T-helper 2 cell treated with Interferon-gamma antibody and Interleukin-4, amounts not matched to agents 5 μg/mL and 100 μg/mL, for 36 hours (primary cell): ENCODE data around the gene RABAC1.

Experiments used
- DNase-seq: peaks from one replicate; pipeline ENCODE4 v3.0.0; 2021; ENCODE audit warnings: low spot score
- H3K27ac Mint-ChIP-seq: one replicate; pipeline ENCODE4 v1.8.0; 2021; ENCODE audit warnings: mild to moderate bottlenecking, mixed read lengths
- H3K27me3 Mint-ChIP-seq: one replicate; pipeline ENCODE4 v1.8.0; 2021; ENCODE audit warnings: low read depth, mixed read lengths
- H3K36me3 Mint-ChIP-seq: one replicate; pipeline ENCODE4 v1.8.0; 2021; ENCODE audit warnings: low read depth, mixed read lengths
- H3K4me1 Mint-ChIP-seq: one replicate; pipeline ENCODE4 v1.8.0; 2021; ENCODE audit warnings: low read depth, mixed read lengths
- H3K4me3 Mint-ChIP-seq: one replicate; pipeline ENCODE4 v1.8.0; 2022; ENCODE audit warnings: mild to moderate bottlenecking, moderate library complexity, mixed read lengths
- H3K9me3 Mint-ChIP-seq: one replicate; pipeline ENCODE4 v1.8.0; 2021; ENCODE audit warnings: mixed read lengths

Gene RABAC1

GRCh38 chr19:41933693-41934426 lies 25.3 kb downstream of the RABAC1 start:
- no peak overlapping the region for H3K4me3 Mint-ChIP-seq
- peak overlapping the region; percentile 37 for H3K27ac Mint-ChIP-seq
- no peak for DNase-seq
- no peaks in the 10 kb centered on the region for H3K9me3 Mint-ChIP-seq
- peaks cover 4% of the 10 kb centered on the region for H3K36me3 Mint-ChIP-seq
- peaks cover 46% of the 10 kb centered on the region for H3K27me3 Mint-ChIP-seq
- H3K4me1 Mint-ChIP-seq, result peaks cover 41% of the 10 kb centered on the region

GRCh38 chr19:41932720-41933332 lies 26.3 kb downstream of the RABAC1 start:
- Mint-ChIP-seq H3K4me3 (no peak overlapping the region), H3K27ac (no peak overlapping the region), H3K4me1 (peaks cover 43% of the 10 kb centered on the region), H3K36me3 (peaks cover 4% of the 10 kb centered on the region), H3K9me3 (no peaks in the 10 kb centered on the region), H3K27me3 (peaks cover 46% of the 10 kb centered on the region)
- no peak for DNase-seq

GRCh38 chr19:41932259-41932719 lies 26.8 kb downstream of the RABAC1 start:
- peaks cover 41% of the 10 kb centered on the region for H3K4me1 Mint-ChIP-seq
- peaks cover 4% of the 10 kb centered on the region for H3K36me3 Mint-ChIP-seq
- no peak overlapping the region for H3K4me3 Mint-ChIP-seq
- no peaks in the 10 kb centered on the region for H3K9me3 Mint-ChIP-seq
- DNase-seq, result no peak
- no peak overlapping the region for H3K27ac Mint-ChIP-seq
- H3K27me3 Mint-ChIP-seq, result peaks cover 44% of the 10 kb centered on the region

- peaks cover 37% of the 10 kb centered on the region for H3K27me3 Mint-ChIP-seq
- peaks cover 34% of the 10 kb centered on the region for H3K4me1 Mint-ChIP-seq
- no peaks in the 10 kb centered on the region for H3K9me3 Mint-ChIP-seq
- H3K27ac Mint-ChIP-seq, result no peak overlapping the region
- H3K36me3 Mint-ChIP-seq, result peaks cover 4% of the 10 kb centered on the region
- DNase-seq, result no peak
- no peak overlapping the region for H3K4me3 Mint-ChIP-seq
These were observed 28.1 kb downstream of the RABAC1 start for GRCh38 chr19:41930926-41931592.

GRCh38 chr19:41930322-41930722 lies 28.8 kb downstream of the RABAC1 start:
- Mint-ChIP-seq H3K27ac (no peak overlapping the region), H3K4me3 (peak overlapping the region; percentile 48), H3K4me1 (peaks cover 32% of the 10 kb centered on the region), H3K9me3 (no peaks in the 10 kb centered on the region), H3K27me3 (peaks cover 35% of the 10 kb centered on the region), H3K36me3 (peaks cover 4% of the 10 kb centered on the region)
- DNase-seq, result no peak

DNA sequence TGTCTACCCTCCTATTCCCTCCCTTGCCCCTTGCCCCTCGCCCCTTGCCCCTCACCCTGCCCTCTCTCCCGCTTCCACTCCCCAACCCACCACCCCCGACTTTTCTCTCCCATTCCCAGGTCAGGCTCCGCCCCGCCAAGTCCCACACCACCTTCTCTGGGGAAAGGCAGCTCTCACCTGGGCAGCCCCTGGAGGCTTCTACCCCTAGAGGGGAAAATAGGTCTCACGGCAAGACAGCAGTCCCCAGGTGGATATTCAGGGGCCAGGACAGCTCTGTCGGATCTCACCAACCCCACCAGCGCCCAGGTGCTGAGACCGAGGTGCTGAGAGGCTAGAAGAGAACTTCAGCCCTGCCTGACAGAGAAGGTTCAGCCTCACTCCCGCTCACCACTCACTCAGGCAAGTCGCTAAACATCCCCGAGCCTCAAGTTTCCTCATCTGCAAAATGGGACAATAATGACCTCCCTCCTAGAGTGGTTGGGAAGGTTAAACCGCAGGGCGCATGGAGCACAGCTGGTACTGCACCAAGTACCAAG lies 29.5 kb downstream of the RABAC1 start:
- no peak for DNase-seq
- peak overlapping the region; percentile 41 for H3K27ac Mint-ChIP-seq
- peaks cover 29% of the 10 kb centered on the region for H3K27me3 Mint-ChIP-seq
- H3K4me1 Mint-ChIP-seq, result peaks cover 25% of the 10 kb centered on the region
- H3K36me3 Mint-ChIP-seq, result peaks cover 4% of the 10 kb centered on the region
- H3K4me3 Mint-ChIP-seq, result peak overlapping the region; percentile 77
- H3K9me3 Mint-ChIP-seq, result no peaks in the 10 kb centered on the region

DNA sequence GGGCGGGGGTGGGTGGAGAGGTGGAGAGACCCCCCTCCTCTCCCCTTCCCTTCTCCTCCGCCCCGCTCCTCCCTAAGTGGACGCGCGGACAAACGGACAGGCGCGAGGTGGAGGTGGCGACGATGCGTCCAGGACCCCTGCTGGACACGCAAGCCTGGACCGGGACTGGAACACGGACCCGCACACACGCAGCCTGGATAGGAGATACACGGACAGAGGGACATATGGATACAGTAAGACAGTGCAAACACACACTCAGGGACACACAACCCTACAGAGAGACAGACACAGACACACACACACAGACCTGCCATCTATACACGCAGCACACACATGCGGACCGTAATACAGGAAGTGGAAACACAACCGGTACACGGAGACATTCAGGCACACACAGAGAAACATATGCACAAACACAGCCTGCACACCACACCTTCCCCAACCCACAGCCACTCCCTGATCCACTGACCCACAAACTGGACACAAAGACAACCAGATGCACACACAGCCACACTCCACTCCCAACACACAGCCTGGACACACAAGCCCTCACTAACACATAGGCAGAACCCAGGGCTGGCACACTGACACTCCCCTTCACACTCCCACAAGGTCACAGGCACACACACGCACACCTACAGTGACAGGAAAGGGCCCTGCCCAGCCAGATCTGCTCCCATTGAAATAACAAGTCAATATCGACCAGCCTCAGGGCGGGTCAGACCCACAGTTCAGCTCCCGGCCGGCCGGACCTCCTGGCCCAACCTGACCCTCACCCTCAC lies 30.2 kb downstream of the RABAC1 start:
- DNase-seq, result no peak

DNA sequence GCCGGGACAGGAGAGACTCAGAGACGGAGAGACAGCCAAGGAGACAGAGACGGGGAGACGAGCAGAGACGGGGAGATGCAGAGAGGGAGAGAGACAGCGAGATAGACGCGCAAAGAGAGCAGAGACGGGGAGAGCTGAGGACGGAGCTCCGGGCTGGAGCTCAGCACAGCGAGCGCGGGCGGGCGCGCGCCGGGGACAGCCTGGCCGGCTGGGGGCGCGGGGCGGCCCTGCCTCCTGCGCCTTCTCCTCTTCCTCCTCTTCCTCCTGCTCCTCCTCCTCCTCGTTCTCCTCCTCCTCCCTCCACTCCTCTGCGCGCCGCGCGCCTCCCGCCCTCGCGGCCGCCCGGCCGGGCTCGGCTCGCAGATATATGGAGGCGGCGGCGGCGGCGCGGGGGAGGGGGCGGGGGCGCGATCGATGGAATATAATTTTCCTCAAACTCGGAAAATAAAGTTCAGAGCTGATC lies 30.9 kb downstream of the RABAC1 start, which contains the start of gene ERFL:
TSS of gene ERFL (minus strand) at position 229 of the 463 bp plus-strand sequence. CDS start 15,530 bp downstream, outside the sequence.
- peak; percentile 37 for DNase-seq
- peaks cover 18% of the 10 kb centered on the region for H3K4me1 Mint-ChIP-seq
- H3K4me3 Mint-ChIP-seq, result peak within 1 kb of the TSS; percentile 81
- H3K27me3 Mint-ChIP-seq, result peaks cover 22% of the 10 kb centered on the region
- peak within 1 kb of the TSS; percentile 57 for H3K27ac Mint-ChIP-seq
- no peaks in the 10 kb centered on the region for H3K9me3 Mint-ChIP-seq
- H3K36me3 Mint-ChIP-seq, result peaks cover 4% of the 10 kb centered on the region

More for the DNA sequence above, 30.2 kb downstream of the RABAC1 start:
- Mint-ChIP-seq H3K4me1 (peaks cover 21% of the 10 kb centered on the region), H3K4me3 (peak overlapping the region; percentile 77), H3K9me3 (no peaks in the 10 kb centered on the region), H3K27ac (peak overlapping the region; percentile 41), H3K27me3 (peaks cover 26% of the 10 kb centered on the region), H3K36me3 (peaks cover 4% of the 10 kb centered on the region)

DNA sequence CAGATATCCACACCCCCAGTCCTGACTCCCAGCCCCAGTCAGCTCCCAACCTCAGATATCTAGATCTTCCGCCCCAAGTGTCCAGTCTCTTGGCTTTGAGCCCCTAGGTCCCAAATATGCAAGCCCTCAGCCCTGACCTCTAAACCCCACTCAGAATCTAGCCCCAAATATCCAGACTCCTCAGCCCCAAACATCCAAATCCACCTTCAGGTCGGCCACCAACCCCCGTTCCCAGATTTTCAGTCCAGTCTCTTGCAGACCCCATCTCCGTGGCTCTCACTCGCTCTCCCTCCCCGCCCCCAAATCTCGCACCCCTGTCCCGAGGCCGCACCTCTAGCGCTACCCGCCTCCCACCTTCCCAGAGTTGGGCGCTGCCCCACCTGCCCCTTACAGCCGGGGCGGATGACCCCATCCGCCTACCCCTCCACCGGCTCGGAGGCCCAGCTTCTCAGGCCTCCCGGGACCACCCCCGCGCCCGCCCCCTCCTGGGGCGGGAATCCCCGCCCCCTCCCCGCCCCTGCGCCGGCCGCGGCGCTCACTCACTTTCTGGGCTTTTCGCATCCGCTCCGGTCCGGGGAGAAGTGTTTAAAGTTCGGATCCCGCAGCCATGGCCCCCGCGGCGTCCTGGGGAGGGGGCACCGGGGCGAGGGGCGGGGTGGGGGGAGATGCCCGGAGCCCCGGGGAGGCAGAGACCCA lies 31.5 kb downstream of the RABAC1 start:
- no peak for DNase-seq
- Mint-ChIP-seq H3K27ac (no peak overlapping the region), H3K36me3 (peaks cover 4% of the 10 kb centered on the region), H3K4me1 (peaks cover 21% of the 10 kb centered on the region), H3K27me3 (peaks cover 23% of the 10 kb centered on the region), H3K4me3 (peak overlapping the region; percentile 81), H3K9me3 (no peaks in the 10 kb centered on the region)

GRCh38 chr19:41926763-41927496 lies 32.2 kb downstream of the RABAC1 start:
- peaks cover 24% of the 10 kb centered on the region for H3K4me1 Mint-ChIP-seq

DNA sequence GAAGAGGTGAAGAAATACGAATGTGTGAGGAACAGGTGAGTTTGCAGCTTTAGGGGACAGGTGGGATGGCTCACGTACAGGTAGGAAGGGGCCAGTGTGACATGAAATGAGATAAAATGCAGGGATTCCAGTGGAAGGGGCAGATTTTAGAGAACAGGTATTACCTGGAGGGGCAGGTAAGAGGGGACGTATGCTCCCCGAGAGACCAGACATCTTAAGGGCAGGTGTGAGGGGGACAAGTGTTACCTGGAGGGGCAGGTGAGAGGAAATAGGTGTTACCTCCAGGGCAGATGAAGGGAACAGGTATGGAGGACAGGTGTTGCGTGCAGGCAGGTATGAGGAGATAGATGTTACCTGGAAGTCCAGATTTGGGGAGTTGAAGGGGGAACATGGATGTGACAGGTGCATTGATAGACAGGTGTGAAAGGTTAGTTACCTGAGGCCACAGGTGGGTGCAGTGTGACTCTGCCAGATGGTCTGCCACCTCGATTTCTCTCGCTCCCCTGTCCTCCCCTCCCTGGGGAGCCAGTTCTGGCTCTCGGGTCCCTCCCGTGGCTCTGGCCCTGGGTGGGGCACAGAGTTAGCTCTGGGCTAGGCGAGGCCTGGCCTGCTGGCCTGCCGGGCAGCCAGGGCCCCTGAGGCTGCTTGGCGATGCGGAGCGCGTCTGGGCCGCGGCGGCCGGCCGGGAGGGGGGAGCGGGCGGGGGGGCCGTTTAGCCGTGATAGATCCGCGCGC lies 32.9 kb downstream of the RABAC1 start:
- H3K36me3 Mint-ChIP-seq, result peaks cover 4% of the 10 kb centered on the region
- H3K27ac Mint-ChIP-seq, result no peak overlapping the region
- no peaks in the 10 kb centered on the region for H3K9me3 Mint-ChIP-seq
- H3K27me3 Mint-ChIP-seq, result peaks cover 27% of the 10 kb centered on the region
- DNase-seq, result no peak
- peaks cover 26% of the 10 kb centered on the region for H3K4me1 Mint-ChIP-seq
- H3K4me3 Mint-ChIP-seq, result no peak overlapping the region

More at GRCh38 chr19:41926763-41927496, 32.2 kb downstream of the RABAC1 start:
- Mint-ChIP-seq H3K36me3 (peaks cover 4% of the 10 kb centered on the region), H3K27me3 (peaks cover 26% of the 10 kb centered on the region), H3K9me3 (no peaks in the 10 kb centered on the region), H3K4me3 (no peak overlapping the region), H3K27ac (no peak overlapping the region)
- DNase-seq, result no peak
